ENCODE data around the gene RNGTT.

Gene RNGTT

GRCh38 chr6:88641178-88641903, 322.1 kb downstream of the RNGTT start:
- no peak for FAIRE-seq

GRCh38 chr6:88637761-88638545, 325.5 kb downstream of the RNGTT start:
- FAIRE-seq, result no peak

- FAIRE-seq, result no peak
Observed at GRCh38 chr6:88636871-88637270, 326.5 kb downstream of the RNGTT start.

- FAIRE-seq, result no peak
Observed at GRCh38 chr6:88633782-88634181, 329.6 kb downstream of the RNGTT start.

GRCh38 chr6:88631830-88632229, 331.6 kb downstream of the RNGTT start:
- FAIRE-seq, result no peak

- no peak for FAIRE-seq
Observed at GRCh38 chr6:88629838-88630494, 333.5 kb downstream of the RNGTT start.

- no peak for FAIRE-seq
Observed at GRCh38 chr6:88626460-88626859, 337.0 kb downstream of the RNGTT start.

- FAIRE-seq, result no peak
Observed at GRCh38 chr6:88623531-88623930, 339.9 kb downstream of the RNGTT start.

GRCh38 chr6:88619951-88620350, 343.5 kb downstream of the RNGTT start:
- FAIRE-seq, result no peak

- FAIRE-seq, result no peak
Observed at GRCh38 chr6:88616380-88616779, 347.0 kb downstream of the RNGTT start.

- FAIRE-seq, result no peak
Observed at GRCh38 chr6:88614316-88614877, 349.0 kb downstream of the RNGTT start.

- no peak for FAIRE-seq
Observed at GRCh38 chr6:88612631-88613030, 350.8 kb downstream of the RNGTT start.

GRCh38 chr6:88611721-88612120, 351.7 kb downstream of the RNGTT start:
- no peak for FAIRE-seq

GRCh38 chr6:88609983-88610382, 353.4 kb downstream of the RNGTT start:
- FAIRE-seq, result no peak

GRCh38 chr6:88605271-88605670, 358.1 kb downstream of the RNGTT start:
- no peak for FAIRE-seq

- no peak for FAIRE-seq
Observed at GRCh38 chr6:88599571-88599970, 363.8 kb downstream of the RNGTT start.

- FAIRE-seq, result no peak
Observed at GRCh38 chr6:88596801-88597200, 366.6 kb downstream of the RNGTT start.

- no peak for FAIRE-seq
Observed at GRCh38 chr6:88588938-88589337, 374.5 kb downstream of the RNGTT start.

- FAIRE-seq, result no peak
Observed at GRCh38 chr6:88587150-88587520, 376.3 kb downstream of the RNGTT start.

GRCh38 chr6:88586371-88587149, 376.9 kb downstream of the RNGTT start:
- FAIRE-seq, result no peak

GRCh38 chr6:88585276-88585692, 378.1 kb downstream of the RNGTT start:
- no peak for FAIRE-seq

- FAIRE-seq, result no peak
Observed at GRCh38 chr6:88584581-88585275, 378.7 kb downstream of the RNGTT start.
